HepG2 (cell line): ENCODE results near the gene VPS4B. TPM values are rescaled to one million over a fixed set of nuclear protein-coding genes. Genes with fewer than 3 reads are reported as not detected.

Experiments
- CC2D1A ChIP-seq: sonication (generic); formaldehyde crosslinking; IDR thresholded peaks from 2 replicates; pipeline ENCODE4 v1.8.1; 2023; ENCODE audit warnings: mild to moderate bottlenecking, missing genetic modification reagents
- GPN1 ChIP-seq: sonication (generic); formaldehyde crosslinking; IDR thresholded peaks from 2 replicates; pipeline ENCODE4 v1.5.1; 2020; ENCODE audit warnings: missing genetic modification reagents, borderline replicate concordance
- HDAC6 ChIP-seq: fragments of 200-600 bp; sonication (generic); IDR thresholded peaks from 2 replicates; pipeline ENCODE4 v1.7.0; 2017; ENCODE audit warnings: mild to moderate bottlenecking, antibody characterized with exemption, low read length, low read depth
- HOMEZ ChIP-seq: IDR thresholded peaks from 2 replicates; pipeline ENCODE4 v1.6.1; 2016; ENCODE audit warnings: low read depth
- ISL2 ChIP-seq: sonication (generic); formaldehyde crosslinking; IDR thresholded peaks from 2 replicates; pipeline ENCODE4 v1.5.0; 2020; ENCODE audit warnings: missing genetic modification reagents
- KLF6 ChIP-seq: IDR thresholded peaks from 2 replicates; pipeline ENCODE4 v1.8.0; 2016; ENCODE audit warnings: missing biosample characterization, missing genetic modification reagents
- LCORL ChIP-seq, 2 experiments: fragments of 450-650 bp in 1 of 2; sonication (generic) in 1 of 2; formaldehyde crosslinking in 1 of 2; IDR thresholded peaks; 2 replicates each; pipeline versions ENCODE4 v1.5.0 to v1.6.1; 2017 to 2020; ENCODE audit warnings: antibody characterized with exemption in 1 of 2, missing genetic modification reagents in 1 of 2
- MEIS1 ChIP-seq: sonication (generic); formaldehyde crosslinking; IDR thresholded peaks from 2 replicates; pipeline ENCODE4 v1.9.0; 2021; ENCODE audit warnings: mild to moderate bottlenecking, missing genetic modification reagents, moderate library complexity, borderline replicate concordance
- MIER2 ChIP-seq: IDR thresholded peaks from 2 replicates; pipeline ENCODE4 v1.6.1; 2016; ENCODE audit warnings: missing biosample characterization, missing genetic modification reagents
- PHF5A ChIP-seq: IDR thresholded peaks from one replicate; pipeline ENCODE4 v1.6.1; 2018; ENCODE audit warnings: low read depth, missing genetic modification reagents; ENCODE audit not compliant: unreplicated experiment
- SNRNP70 ChIP-seq: fragments of 200-400 bp; formaldehyde crosslinking; IDR thresholded peaks from 2 replicates; pipeline ENCODE4 v1.6.1; 2017; ENCODE audit warnings: mild to moderate bottlenecking, low read depth, low read length, moderate library complexity
- TEF ChIP-seq: sonication (generic); formaldehyde crosslinking; IDR thresholded peaks from 2 replicates; pipeline ENCODE4 v1.5.0; 2020; ENCODE audit warnings: missing genetic modification reagents
- ZBTB14 ChIP-seq: sonication (generic); formaldehyde crosslinking; IDR thresholded peaks from 2 replicates; pipeline ENCODE4 v1.4.0; 2020; ENCODE audit warnings: missing genetic modification reagents
- ZBTB37 ChIP-seq: sonication (generic); formaldehyde crosslinking; IDR thresholded peaks from 2 replicates; pipeline ENCODE4 v1.4.0; 2020; ENCODE audit warnings: mild to moderate bottlenecking, missing genetic modification reagents
- ZBTB4 ChIP-seq: sonication (generic); formaldehyde crosslinking; IDR thresholded peaks from 2 replicates; pipeline ENCODE4 v1.4.0; 2020; ENCODE audit warnings: missing genetic modification reagents, mild to moderate bottlenecking, borderline replicate concordance
- ZBTB44 ChIP-seq: sonication (generic); formaldehyde crosslinking; IDR thresholded peaks from 2 replicates; pipeline ENCODE4 v1.4.0; 2020; ENCODE audit warnings: missing genetic modification reagents
- ZNF790 ChIP-seq: sonication (generic); formaldehyde crosslinking; IDR thresholded peaks from 2 replicates; pipeline ENCODE4 v1.8.0; 2022; ENCODE audit warnings: missing genetic modification reagents, mild to moderate bottlenecking, borderline replicate concordance
- polyA plus RNA-seq, 8 experiments: library from polyadenylated mRNA; depleted of rRNA in 3 of 8; stranded (reverse) in 7 of 8; unstranded in 1 of 8; fragments of >200 nt; fragmentation: Illumina TruSeq in 4 of 8; extraction: Trizol in 4 of 8; gene quantifications; 2 replicates each; pipeline versions ENCODE4 v1.2.1 to v1.2.3, GENCODE V29; 2011 to 2016; ENCODE audit warnings: low read depth in 4 of 8, missing spikeins in 1 of 8, mixed read lengths in 1 of 8; ENCODE audit not compliant: insufficient read depth in 1 of 8
- total RNA-seq, 5 experiments: library from RNA; depleted of rRNA; stranded (reverse); fragments of >200 nt; fragmentation: Illumina TruSeq; extraction: Trizol; gene quantifications; 2 replicates each; pipeline ENCODE4 v1.2.3, GENCODE V29; 2016; ENCODE audit warnings: low read depth in 1 of 5

The VPS4B gene
- total and polyA plus RNA-seq, 2 of the 13 experiments (the other 11 are each of a cell fraction or from before 2014, with no cell fraction given): 12.8 to 25.9 TPM

- no peak for TF ChIP-seq CC2D1A
- no peak for TF ChIP-seq SNRNP70
- TF ChIP-seq KLF6 (CRISPR knock-in tag): peak; percentile 19; the same call in 1 of the 2 replicates
- no peak for TF ChIP-seq TEF (CRISPR knock-in tag)
- no peak; the same call in 1 of the 2 replicates for TF ChIP-seq ISL2 (CRISPR knock-in tag)
- TF ChIP-seq ZBTB44 (CRISPR knock-in tag): no peak
- no peak for TF ChIP-seq MIER2 (CRISPR knock-in tag)
- peak; percentile 49; the same call in 1 of the 2 replicates for TF ChIP-seq MEIS1 (CRISPR knock-in tag)
- no peak for TF ChIP-seq HOMEZ (CRISPR knock-in tag)
- no peak for TF ChIP-seq ZBTB14 (CRISPR knock-in tag)
- 0 out of 2 replicates have a peak, but pooled peaks have one; percentile 25 for TF ChIP-seq ZBTB4 (CRISPR knock-in tag)
- TF ChIP-seq ZNF790: peak; percentile 72; the same call in 1 of the 2 replicates
- TF ChIP-seq HDAC6: no peak
- TF ChIP-seq GPN1 (CRISPR knock-in tag): no peak
- TF ChIP-seq LCORL (IDR thresholded peaks at IDR 0.05): no peak
- TF ChIP-seq LCORL (CRISPR knock-in tag; IDR thresholded peaks at IDR 0.05): peak; percentile 65
- TF ChIP-seq PHF5A: peak; percentile 33
- TF ChIP-seq ZBTB37 (CRISPR knock-in tag): 0 out of 2 replicates have a peak, but pooled peaks have one; percentile 47
Observed at GRCh38 chr18:63422087-63422863, at the start of gene VPS4B (continued).
